GM19035 (cell line): ENCODE measurements around the gene PCDHA10.

Experiments
- ATAC-seq: cut with Tn5 transposase; IDR thresholded peaks from one replicate; pipeline ENCODE4 v1.9.1; 2021; ENCODE audit not compliant: unreplicated experiment

PCDHA10 gene

DNA sequence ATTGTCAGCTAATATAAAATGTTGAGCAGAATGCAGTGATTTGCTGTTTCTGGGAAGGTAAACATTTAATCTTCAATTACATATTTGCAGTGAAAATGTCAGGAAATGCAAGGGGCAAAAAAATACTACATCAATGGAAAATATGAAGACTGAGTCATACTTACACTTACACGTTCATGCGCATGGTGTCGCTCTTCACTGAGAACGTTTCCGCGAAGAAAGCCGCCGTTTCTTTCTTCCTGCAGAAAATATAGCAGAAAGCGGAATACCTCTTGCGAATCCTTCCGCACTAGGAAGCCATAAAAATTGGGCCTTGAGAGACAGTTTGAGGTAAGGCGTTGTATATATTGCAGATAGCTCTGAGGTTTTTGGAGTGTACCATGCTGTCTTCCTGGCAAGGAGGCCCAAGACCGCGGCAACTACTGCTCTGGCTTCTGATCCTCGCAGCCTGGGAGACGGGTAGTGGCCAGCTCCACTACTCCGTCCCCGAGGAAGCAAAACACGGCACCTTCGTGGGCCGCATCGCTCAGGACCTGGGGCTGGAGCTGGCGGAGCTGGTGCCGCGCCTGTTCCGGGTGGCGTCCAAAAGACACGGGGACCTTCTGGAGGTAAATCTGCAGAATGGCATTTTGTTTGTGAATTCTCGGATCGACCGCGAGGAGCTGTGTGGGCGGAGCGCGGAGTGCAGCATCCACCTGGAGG lies 26.3 kb downstream of the PCDHA10 start, which contains the start of gene PCDHA13:
TSS of gene PCDHA13 (plus strand) at position 236 of the 702 bp plus-strand sequence. CDS start at position 381, 145 bp downstream.
- no peak for ATAC-seq

DNA sequence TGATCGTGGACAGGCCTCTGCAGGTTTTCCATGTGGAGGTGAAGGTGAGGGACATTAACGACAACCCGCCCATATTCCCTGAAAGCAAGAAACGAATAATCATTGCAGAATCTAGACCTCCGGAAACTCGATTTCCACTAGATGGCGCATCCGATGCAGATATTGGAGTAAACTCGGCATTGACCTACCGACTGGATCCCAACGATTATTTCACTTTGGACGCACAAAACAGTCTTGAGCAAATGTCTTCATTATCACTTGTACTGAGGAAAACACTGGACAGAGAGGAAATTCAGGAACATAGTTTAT lies 26.8 kb downstream of the PCDHA10 start:
- no peak for ATAC-seq

DNA sequence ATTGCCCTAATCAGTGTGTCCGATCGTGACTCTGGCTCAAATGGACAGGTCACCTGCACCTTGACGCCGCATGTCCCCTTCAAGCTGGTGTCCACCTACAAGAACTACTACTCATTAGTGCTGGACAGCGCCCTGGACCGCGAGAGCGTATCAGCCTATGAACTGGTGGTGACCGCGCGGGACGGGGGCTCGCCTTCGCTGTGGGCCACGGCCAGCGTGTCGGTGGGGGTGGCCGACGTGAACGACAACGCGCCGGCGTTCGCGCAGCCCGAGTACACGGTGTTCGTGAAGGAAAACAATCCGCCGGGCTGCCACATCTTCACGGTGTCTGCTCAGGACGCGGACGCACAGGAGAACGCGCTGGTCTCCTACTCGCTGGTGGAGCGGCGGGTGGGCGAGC lies 27.7 kb downstream of the PCDHA10 start:
- no peak for ATAC-seq

DNA sequence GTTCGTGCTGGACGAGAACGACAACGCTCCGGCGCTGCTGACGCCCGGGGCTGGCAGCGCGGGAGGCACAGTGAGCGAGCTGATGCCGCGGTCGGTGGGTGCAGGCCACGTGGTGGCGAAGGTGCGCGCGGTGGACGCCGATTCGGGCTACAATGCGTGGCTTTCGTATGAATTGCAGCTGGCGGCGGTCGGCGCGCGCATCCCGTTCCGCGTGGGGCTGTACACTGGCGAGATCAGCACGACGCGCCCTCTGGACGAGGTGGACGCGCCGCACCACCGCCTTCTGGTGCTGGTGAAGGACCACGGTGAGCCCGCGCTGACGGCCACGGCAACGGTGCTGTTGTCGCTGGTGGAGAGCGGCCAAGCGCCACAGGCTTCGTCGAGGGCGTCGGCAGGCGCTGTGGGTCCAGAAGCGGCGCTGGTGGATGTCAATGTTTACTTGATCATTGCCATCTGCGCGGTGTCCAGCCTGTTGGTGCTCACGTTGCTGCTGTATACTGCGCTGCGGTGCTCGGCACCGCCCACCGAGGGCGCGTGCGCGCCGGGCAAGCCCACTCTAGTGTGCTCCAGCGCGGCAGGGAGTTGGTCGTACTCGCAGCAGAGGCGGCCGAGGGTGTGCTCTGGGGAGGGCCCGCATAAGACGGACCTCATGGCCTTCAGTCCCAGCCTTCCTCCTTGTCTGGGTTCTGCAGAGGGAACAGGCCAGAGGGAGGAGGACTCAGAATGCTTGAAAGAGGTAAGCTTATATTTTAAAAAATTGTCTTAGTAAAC lies 28.4 kb downstream of the PCDHA10 start:
- ATAC-seq, result no peak

DNA sequence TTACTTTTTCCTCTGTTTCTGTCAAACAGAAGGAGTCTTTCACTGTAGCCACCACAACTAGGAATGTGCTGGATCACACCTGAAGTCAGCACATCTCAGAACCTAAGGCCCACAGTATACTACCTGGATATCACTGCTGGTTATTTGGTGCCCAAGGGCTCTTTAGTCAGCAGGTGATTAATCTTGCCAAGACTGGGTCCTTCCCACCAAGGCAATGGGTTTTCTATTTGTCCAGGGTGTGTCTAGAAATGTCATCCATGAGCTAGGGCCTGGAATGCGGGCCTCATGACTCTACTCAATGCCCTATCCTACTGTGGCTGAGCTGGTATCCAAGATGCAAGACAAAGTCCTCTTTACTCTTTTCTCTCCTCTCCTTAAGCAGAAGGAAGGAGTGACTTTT lies 60.6 kb downstream of the PCDHA10 start:
- no peak for ATAC-seq
